Measurements from ENCODE around the gene IGF1R.

Gene IGF1R

DNA sequence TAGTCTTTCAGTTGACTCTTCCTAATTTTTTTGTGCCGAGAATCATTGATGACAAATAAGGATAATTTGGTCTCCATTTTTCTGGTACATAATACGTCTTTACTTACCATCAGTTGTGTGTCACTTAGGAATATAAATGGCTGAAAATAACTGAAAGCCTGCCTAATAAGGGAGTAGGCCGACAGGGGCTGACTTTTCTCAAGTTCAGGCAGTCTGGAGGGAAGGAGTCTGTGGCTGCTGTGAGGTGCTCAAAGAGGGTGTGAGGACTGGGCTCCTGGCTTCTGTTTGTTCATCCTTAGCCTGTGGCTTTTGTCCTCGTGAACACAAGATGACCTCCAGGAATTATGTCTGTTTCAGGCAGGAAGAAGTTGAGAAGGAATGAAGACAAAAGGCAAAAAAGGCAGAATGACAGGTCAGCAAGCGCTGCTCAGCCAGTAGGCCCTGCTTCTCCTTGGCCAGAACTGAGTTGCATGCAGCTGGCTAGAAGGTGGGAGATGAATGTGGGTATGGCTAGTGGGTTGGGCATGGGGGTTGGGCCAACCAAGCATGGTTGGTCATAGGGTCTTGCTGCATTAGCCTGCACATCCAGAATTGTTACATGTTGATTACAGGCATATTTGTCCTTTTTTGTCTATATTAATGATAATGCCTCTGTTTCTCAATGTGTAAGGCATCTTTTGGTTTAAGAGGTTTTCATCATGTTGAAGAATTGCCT is 29.2 kb downstream of the IGF1R start:
- Mint-ChIP-seq H3K4me1 (peaks cover 7% of the 10 kb centered on the region), H3K9me3 (no peaks in the 10 kb centered on the region), H3K4me3 (no peak overlapping the region), H3K27ac (no peak overlapping the region), H3K36me3 (no peaks in the 10 kb centered on the region)
- DNase-seq (ENCODE audit: low spot score in 2 of 2) (no peak), ATAC-seq (no peak)

DNA sequence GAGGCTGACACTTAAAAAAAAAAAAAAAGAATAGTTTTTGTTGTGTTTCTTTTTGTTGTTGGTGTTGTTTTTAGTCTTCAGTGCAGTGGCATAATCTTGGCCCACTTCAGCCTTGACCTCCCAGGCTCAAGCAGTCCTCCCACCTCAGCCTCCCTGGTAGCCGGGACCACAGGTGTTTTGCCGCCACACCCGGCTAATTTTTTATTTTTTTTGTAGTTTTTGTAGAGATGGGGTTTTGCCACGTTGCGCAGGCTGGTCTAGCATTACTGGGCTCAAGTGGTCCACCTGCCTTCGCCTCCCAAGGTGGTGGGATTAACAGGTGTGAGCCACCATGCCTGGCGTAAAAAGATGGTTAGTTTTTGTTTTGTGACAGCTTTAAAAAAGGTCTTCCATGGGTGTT is 30.1 kb downstream of the IGF1R start:
- H3K9me3 Mint-ChIP-seq: no peaks in the 10 kb centered on the region
- no peak overlapping the region for H3K4me3 Mint-ChIP-seq
- H3K4me1 Mint-ChIP-seq: peaks cover 7% of the 10 kb centered on the region
- no peaks in the 10 kb centered on the region for H3K36me3 Mint-ChIP-seq
- DNase-seq (ENCODE audit: low spot score in 2 of 2) (no peak), ATAC-seq (no peak)
- no peak overlapping the region for H3K27ac Mint-ChIP-seq

DNA sequence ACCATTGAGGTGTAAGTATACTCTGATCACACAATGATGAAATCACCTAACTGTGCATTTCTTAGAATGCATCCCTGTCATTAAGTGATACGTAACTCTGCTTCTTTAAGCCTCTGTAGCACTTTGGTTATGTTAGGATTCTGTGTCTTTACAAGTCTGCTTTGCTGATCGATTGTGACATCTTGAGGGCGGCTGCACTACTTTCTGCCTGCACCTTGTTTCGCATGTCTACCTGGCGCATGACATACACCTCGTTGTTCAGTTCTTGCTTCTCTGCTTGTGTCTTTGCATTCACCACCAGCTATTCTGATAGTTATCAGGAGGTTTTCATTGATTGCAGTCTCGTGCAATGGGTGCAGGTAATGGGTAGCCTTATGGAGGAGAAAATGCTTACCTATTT is 32.7 kb downstream of the IGF1R start:
- no peak for ATAC-seq
- Mint-ChIP-seq H3K36me3 (no peaks in the 10 kb centered on the region), H3K27ac (no peak overlapping the region), H3K4me1 (peaks cover 7% of the 10 kb centered on the region), H3K4me3 (no peak overlapping the region), H3K9me3 (no peaks in the 10 kb centered on the region)
- no peak for DNase-seq (ENCODE audit: low spot score in 2 of 2)

DNA sequence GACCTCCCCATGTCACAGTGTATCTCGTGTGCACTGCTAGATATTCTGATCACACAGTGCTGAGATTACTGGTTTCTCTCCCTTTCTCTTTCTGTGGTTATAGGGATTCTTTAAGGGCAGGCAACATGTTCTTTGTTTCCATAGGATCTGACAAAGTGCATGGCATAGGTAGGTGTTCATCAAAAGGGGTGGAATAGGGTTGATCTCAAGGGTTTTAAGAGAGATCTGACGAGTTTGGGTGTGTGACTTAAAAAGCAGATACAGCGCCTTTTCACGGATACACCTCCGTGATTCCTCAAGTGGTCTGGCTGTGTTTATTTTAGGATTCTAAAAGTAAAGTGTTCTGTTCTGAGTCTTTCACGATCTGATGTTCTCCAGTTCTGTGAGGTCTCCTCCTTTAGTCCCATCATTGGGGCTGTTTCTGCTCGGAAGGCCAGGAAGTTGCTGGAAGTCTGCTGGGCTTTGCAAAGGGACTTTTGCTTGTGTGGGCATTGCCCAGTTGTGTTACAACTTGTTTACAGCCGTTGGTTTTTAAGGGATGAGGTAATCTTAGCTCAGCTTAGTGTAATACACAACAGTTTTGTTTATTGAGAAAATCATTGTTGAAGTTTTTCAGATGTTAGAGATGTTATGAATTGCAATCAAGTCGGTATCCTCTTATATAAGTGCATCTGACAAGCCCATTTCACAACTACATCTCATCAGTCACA is 34.8 kb downstream of the IGF1R start:
- no peak for ATAC-seq
- DNase-seq (ENCODE audit: low spot score in 2 of 2): no peak
- Mint-ChIP-seq H3K9me3 (no peaks in the 10 kb centered on the region), H3K27ac (no peak overlapping the region), H3K4me1 (peaks cover 21% of the 10 kb centered on the region), H3K36me3 (no peaks in the 10 kb centered on the region), H3K4me3 (no peak overlapping the region)

DNA sequence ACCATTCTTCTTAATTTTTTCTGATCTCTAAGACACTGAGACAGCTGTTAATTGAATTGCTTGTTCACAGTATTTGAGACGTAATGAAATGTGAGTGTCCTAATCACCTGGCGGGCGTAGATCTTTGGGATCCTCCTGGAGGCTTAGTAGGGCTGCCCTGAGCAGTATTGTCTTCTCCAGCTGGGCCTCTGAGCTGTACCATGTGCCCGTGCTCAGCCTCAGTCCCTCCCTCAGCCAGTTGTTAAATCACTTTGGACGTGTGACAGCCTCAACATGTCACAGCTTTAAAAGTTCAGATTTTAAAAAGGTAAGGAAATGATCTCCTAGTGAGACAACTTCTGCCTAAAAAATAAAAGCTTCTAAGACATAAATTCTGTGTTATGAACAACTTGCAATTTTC is 35.5 kb downstream of the IGF1R start:
- no peak for ATAC-seq
- peaks cover 27% of the 10 kb centered on the region for H3K4me1 Mint-ChIP-seq
- no peak overlapping the region for H3K27ac Mint-ChIP-seq
- H3K4me3 Mint-ChIP-seq: no peak overlapping the region
- no peaks in the 10 kb centered on the region for H3K36me3 Mint-ChIP-seq
- no peaks in the 10 kb centered on the region for H3K9me3 Mint-ChIP-seq
- DNase-seq (ENCODE audit: low spot score in 2 of 2): no peak

DNA sequence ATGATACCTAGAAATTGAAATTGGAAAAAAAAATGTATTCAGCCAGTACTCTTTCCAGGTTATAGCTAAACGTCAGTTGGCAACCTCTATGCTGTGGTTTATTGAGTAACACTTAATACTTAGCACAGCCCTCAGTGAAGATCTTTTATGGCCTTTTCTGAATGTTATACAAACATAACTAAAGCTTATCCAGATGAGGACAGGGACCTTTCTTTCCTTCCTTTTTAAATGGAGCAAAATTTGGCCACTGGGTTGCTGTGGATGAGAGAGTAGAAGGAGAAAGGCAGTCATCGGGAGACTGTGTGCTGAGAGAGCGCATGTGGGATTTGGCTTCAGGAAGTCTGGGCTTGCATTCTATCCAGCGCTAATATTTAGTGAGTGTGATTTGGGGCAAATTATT is 36.1 kb downstream of the IGF1R start:
- Mint-ChIP-seq H3K4me1 (peaks cover 30% of the 10 kb centered on the region), H3K27ac (no peak overlapping the region), H3K4me3 (no peak overlapping the region), H3K9me3 (no peaks in the 10 kb centered on the region), H3K36me3 (no peaks in the 10 kb centered on the region)
- DNase-seq (ENCODE audit: low spot score in 2 of 2): no peak
- no peak for ATAC-seq

DNA sequence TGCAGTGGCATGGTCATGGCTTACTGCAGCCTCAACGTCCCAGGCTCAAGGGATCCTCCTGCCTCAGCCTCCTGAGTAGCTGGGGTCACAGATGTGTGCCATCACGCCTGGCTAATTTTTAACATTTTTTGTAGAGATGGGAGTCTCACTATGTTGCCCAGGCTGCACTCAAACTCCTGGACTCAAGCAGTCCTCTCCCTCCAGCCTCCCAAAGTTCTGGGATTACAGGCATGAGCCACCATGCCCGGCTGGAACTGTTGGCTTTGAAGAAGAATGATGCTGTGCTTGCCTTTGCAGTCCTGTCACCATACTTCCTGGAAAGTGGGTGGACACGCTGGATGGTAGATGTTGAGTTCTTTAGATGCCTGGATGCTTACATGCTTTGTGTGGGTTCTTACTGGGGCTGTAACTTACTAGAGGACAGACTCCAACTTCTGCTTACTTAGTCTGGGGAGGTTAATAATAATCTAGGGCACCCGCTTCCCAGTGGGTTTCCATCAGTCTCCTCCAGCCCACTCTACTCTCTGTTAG is 36.7 kb downstream of the IGF1R start:
- no peak overlapping the region for H3K27ac Mint-ChIP-seq
- H3K4me3 Mint-ChIP-seq: no peak overlapping the region
- no peak for DNase-seq (ENCODE audit: low spot score in 2 of 2)
- H3K36me3 Mint-ChIP-seq: no peaks in the 10 kb centered on the region
- no peaks in the 10 kb centered on the region for H3K9me3 Mint-ChIP-seq
- ATAC-seq: no peak
- H3K4me1 Mint-ChIP-seq: peaks cover 30% of the 10 kb centered on the region

DNA sequence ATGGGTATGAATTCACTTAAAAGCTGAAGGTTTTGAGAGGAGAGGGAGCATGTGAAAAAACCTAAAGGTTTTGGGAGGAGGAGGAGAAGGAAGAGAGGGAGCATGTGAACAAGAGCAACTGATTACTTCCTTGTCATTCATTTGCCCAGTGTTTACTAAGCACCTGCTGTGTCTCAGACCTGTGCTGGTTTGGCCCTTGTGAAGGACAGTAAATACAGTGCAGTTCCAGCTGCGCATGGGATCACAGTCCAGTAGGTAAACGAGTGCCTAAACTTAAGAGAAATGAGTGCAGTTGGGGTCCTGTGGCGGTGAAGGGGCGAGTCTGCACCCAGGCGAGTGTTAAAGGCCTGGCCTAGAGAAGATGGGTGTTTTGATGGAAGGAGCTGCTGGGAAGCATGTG is 38.6 kb downstream of the IGF1R start:
- H3K36me3 Mint-ChIP-seq: no peaks in the 10 kb centered on the region
- ATAC-seq: no peak
- peaks cover 26% of the 10 kb centered on the region for H3K4me1 Mint-ChIP-seq
- H3K9me3 Mint-ChIP-seq: no peaks in the 10 kb centered on the region
- no peak for DNase-seq (ENCODE audit: low spot score in 2 of 2)
- no peak overlapping the region for H3K4me3 Mint-ChIP-seq
- H3K27ac Mint-ChIP-seq: no peak overlapping the region

DNA sequence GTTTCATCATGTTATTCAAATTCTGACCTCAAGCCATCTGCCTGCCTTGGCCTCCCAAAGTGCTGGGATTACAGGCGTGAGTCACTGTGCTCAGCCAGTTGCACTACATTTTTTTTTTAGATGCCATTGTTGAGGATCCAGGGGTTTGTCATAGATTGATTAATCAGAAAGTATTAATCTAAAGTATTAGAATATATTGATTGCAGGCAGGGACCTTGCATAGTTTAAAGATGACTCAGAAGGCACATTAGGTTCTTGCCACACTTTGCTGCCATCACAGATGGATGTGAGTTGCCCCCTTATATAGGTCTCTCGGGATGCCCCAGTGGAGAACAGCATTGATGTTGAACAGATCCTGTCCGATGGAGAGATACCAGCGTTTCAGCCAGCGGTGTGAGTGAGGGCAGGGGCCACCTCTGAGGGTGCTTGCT is 41.1 kb downstream of the IGF1R start:
- no peak overlapping the region for H3K27ac Mint-ChIP-seq
- DNase-seq (ENCODE audit: low spot score in 2 of 2) (no peak), ATAC-seq (no peak)
- no peaks in the 10 kb centered on the region for H3K9me3 Mint-ChIP-seq
- peaks cover 23% of the 10 kb centered on the region for H3K4me1 Mint-ChIP-seq
- no peaks in the 10 kb centered on the region for H3K36me3 Mint-ChIP-seq
- H3K4me3 Mint-ChIP-seq: no peak overlapping the region

DNA sequence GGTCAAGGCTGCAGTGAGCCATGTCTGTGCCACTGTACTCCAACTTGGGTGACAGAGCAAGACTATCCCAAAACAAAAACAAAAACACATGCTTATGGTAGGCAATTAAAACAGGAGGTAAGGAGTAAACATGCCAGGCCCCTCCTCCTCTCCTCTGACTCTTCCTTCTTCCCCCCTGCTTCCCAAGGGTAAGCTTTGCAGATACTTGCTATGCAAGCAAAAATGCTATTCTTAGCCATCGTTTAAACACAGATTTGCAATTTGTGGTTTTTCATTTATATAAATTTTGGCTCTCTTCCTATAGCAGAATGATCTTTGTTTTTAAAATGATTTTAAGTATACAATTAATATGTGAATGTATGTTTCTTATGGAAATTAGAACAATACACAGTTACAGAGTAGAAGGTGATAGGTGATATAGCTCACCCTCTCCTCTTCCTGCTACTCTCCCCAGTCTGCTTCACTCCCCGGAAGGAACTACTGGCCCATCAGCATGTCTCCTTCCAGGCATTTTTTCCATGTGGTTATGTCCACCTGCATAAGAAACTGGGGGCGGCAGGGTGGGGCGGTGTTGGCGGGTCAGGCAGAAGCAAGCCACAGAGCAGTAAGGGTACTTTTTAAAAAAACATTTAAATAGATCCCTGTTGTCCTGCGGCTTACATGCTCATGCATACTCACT is 42.1 kb downstream of the IGF1R start:
- Mint-ChIP-seq H3K9me3 (no peaks in the 10 kb centered on the region), H3K4me1 (peaks cover 23% of the 10 kb centered on the region), H3K27ac (no peak overlapping the region), H3K4me3 (no peak overlapping the region), H3K36me3 (no peaks in the 10 kb centered on the region)
- DNase-seq (ENCODE audit: low spot score in 2 of 2) (no peak), ATAC-seq (no peak)

DNA sequence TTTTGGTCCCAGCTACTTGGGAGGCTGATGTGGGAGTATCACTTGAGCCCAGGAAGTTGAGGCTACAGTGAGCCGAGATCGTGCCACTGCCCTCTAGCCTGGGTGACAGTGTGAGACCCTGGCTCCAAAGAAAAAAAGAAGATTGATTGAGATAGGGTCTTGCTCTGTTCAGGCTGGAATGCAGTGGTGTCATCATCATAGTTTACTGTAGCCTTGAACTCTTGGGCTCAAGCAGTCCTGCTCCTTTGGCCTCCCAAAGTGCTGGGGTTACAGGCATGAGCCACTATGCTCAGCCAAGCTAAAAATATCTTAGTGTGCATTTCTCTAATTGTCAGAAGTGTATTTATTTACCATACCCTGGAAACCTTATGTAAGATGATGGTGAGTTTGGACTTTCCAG is 43.9 kb downstream of the IGF1R start:
- ATAC-seq (no peak), DNase-seq (ENCODE audit: low spot score in 2 of 2) (no peak)
- H3K36me3 Mint-ChIP-seq: no peaks in the 10 kb centered on the region
- no peak overlapping the region for H3K27ac Mint-ChIP-seq
- H3K4me3 Mint-ChIP-seq: no peak overlapping the region
- no peaks in the 10 kb centered on the region for H3K9me3 Mint-ChIP-seq
- peaks cover 24% of the 10 kb centered on the region for H3K4me1 Mint-ChIP-seq

DNA sequence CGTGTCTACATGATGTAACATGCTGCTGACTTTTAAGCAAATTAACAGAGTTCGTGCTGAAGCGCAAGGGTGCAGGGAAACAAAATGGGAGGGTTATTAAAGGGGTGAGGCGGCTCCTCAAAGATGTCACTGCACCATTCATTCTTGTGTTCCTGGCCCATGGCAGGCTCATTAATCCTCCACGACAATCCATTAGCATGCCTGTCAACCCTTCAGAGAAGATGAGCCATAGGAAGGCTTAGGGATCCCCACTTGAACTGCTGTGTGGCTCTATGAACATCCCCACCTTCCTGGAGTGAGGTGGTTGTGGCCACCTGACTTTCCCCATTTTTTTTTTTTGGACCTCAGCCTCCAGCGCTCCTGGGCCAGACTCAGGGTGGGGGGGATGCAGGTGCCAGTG is 45.8 kb downstream of the IGF1R start:
- ATAC-seq (no peak), DNase-seq (ENCODE audit: low spot score in 2 of 2) (no peak)
- Mint-ChIP-seq H3K36me3 (no peaks in the 10 kb centered on the region), H3K9me3 (no peaks in the 10 kb centered on the region), H3K27ac (no peak overlapping the region), H3K4me3 (no peak overlapping the region), H3K4me1 (peaks cover 14% of the 10 kb centered on the region)

DNA sequence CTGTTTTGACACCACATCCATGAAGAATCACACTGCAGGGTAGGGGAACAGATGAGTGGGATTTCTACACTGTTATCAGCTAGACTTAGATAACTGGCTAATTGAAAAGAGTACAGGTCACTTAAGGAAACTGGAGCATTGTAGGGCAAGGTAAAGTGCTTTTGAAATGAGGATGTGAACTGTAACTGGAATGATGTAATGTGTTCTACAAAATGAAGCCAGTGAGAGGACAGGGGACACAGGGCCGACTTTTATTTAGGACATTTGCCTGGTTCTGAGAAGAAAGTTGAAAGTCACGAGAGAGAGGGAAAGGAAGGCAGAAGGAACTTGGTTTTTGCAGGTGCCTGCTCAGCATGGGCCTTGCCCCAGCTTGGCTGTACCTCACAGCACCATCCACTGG is 50.5 kb downstream of the IGF1R start:
- Mint-ChIP-seq H3K36me3 (no peaks in the 10 kb centered on the region), H3K4me1 (peaks cover 34% of the 10 kb centered on the region), H3K4me3 (no peak overlapping the region), H3K9me3 (no peaks in the 10 kb centered on the region), H3K27ac (no peak overlapping the region)
- no peak for ATAC-seq
- DNase-seq (ENCODE audit: low spot score in 2 of 2): no peak

DNA sequence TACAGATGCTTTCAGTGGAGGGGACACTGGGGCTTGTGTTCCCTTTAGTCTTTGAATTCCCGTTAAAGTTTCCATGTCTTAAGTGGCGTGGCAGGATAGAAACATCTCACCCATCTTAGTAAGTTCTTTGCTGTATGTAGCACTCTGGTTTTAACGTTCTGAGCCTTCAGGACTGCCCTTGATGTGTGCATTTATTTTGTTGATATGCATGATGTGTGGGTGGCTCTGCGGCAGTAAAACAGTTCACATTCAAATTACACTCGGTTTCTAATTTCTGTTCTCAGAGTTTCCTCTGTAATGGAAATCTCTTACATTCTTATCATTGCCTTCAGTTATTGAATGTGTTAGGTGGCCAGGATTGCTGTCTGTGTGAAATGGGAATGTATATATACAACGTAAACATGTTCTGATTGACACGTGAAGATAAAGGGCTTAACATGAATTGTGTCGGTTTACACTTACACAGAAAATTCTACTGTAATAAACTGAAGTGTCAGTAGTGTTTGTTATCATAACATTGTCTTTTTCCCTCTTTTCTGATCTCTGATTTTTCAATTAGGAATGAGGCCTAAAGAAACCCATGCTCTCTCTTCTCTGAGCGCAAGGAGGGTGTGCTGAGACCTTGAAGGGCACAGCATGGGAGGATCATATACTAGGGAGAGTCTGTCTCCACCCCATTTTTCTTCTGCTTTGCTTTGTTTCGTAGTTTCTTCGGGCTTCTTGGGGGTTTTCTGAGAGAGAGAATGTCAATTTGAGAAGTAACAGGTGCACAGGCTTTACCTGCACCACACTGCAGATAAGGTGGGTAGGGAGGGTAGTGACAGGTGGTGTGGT is 51.5 kb downstream of the IGF1R start:
- DNase-seq (ENCODE audit: low spot score in 2 of 2) (no peak), ATAC-seq (no peak)
- Mint-ChIP-seq H3K36me3 (no peaks in the 10 kb centered on the region), H3K4me1 (peaks cover 34% of the 10 kb centered on the region), H3K27ac (no peak overlapping the region), H3K9me3 (no peaks in the 10 kb centered on the region), H3K4me3 (no peak overlapping the region)

DNA sequence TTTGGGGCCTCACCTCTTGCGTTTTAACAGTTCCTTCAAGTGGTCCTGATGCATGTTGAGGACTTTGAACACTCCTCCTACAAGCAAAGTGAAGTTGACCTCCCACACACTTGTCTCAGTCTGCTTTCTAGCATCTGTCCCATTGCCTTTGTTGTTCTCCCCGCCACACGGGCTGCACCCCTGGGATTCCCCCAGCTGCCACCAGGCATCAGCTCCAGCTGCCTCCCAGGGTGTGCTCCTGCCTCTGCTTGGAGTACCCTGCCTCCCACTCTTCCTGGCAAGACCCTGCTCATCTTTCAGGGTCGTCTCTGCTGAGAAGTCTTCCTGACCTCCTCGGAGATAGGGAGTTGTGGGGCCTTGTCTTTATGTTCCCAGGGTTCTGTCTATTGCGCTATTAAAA is 52.2 kb downstream of the IGF1R start:
- H3K36me3 Mint-ChIP-seq: no peaks in the 10 kb centered on the region
- H3K4me3 Mint-ChIP-seq: no peak overlapping the region
- H3K9me3 Mint-ChIP-seq: no peaks in the 10 kb centered on the region
- H3K4me1 Mint-ChIP-seq: peaks cover 34% of the 10 kb centered on the region
- DNase-seq (ENCODE audit: low spot score in 2 of 2) (no peak), ATAC-seq (no peak)
- no peak overlapping the region for H3K27ac Mint-ChIP-seq
